ENCODE measurements around the gene GAS1. TPM values are rescaled to one million over a fixed set of nuclear protein-coding genes. Genes with fewer than 3 reads are reported as not detected.

GAS1 gene
- total RNA-seq, 2 experiments from 2014 or later, result 0.26 to 0.31 TPM

- intact Hi-C loops (cut with micrococcal nuclease), result loop anchor here (10.0 kb wide), 3 partner anchors 306 to 1034 kb away; partner anchors contain the start of gene CDK20
- Mint-ChIP-seq H3K36me3 (no peaks in the 10 kb centered on the region), H3K27me3 (peaks cover 45% of the 10 kb centered on the region), H3K4me3 (no peak overlapping the region), H3K4me1 (ENCODE audit: low read depth) (peaks cover 5% of the 10 kb centered on the region), H3K9me3 (no peaks in the 10 kb centered on the region), H3K27ac (no peak overlapping the region)
- ChIA-PET CTCF (no interaction called here), POLR2A (no interaction called here)
- DNase-seq, result no peak
Observed at GRCh38 chr9:86940774-86941173, 6.5 kb downstream of the GAS1 start.

DNA sequence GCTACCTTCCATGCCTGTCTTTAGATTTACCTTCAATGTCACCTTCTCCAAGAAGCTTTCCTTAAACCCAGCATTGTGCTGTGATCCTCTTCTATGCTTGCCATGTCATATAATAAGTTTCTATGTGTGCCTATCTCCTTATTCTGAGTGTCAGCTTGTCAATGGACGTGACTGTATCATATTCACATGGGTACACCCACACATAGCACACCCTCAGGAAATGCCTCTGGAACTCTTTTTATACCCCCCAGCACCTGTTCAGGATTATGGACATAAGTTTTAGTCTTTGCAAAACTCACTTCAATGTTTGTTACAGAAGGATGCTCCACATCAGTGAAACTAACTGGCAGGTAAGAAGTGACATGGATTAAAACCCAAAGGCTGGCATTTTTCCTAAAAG, 7.4 kb downstream of the GAS1 start:
- DNase-seq, result no peak
- CTCF ChIA-PET, result no interaction called here
- Mint-ChIP-seq H3K4me1 (ENCODE audit: low read depth) (peaks cover under 1% of the 10 kb centered on the region), H3K27me3 (peaks cover 42% of the 10 kb centered on the region), H3K36me3 (no peaks in the 10 kb centered on the region), H3K27ac (no peak overlapping the region), H3K9me3 (no peaks in the 10 kb centered on the region), H3K4me3 (no peak overlapping the region)
- intact Hi-C loops (cut with micrococcal nuclease), result loop anchor here (10.0 kb wide), 3 partner anchors 305 to 1035 kb away; partner anchors contain the start of gene CDK20
- POLR2A ChIA-PET, result no interaction called here

DNA sequence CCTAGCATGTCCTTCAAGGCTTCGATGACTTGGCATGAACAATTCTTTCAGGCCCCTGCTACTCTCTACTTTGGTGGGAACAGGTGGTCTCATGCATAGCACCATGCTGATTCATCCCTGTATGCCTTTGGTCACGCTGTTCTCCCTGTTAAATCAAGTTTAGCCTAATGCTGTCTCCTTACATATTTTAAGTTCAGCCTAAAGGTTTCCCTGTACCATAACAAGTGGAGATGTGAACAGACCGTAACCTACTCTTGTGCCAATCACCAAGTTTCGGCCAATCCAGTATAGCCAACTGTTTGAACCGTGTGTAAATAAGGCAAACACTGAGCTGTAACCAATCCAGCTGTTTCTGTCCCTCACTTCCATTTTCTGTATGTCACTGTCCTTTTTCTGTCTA, 8.0 kb downstream of the GAS1 start:
- CTCF ChIA-PET, result no interaction called here

DNA sequence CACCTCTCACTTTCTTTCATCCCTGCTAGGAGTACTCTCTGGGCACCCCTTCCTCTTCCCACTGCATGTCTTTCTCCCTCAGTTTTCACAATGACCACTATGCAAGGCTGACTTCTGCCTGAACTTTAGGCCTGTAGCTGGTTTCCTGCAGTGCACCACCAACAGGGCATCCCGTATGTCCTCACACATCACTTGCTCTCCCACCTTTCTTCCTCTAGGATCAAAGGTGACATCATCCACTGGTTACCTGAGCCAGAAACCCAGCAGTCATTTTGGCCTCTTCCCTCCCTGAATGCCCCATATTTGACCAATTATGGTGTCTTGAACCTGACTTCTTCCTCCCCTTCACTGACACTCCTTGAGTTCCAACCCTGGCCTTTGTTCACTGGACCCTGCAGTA, 8.5 kb downstream of the GAS1 start:
- no peaks in the 10 kb centered on the region for H3K36me3 Mint-ChIP-seq
- no peak for DNase-seq
- ChIA-PET POLR2A (no interaction called here), CTCF (no interaction called here)
- intact Hi-C loops (cut with micrococcal nuclease), result no loop called here
- H3K4me1 Mint-ChIP-seq (ENCODE audit: low read depth), result no peaks in the 10 kb centered on the region
- H3K4me3 Mint-ChIP-seq, result no peak overlapping the region
- peaks cover 38% of the 10 kb centered on the region for H3K27me3 Mint-ChIP-seq
- peaks cover 3% of the 10 kb centered on the region for H3K9me3 Mint-ChIP-seq
- H3K27ac Mint-ChIP-seq, result no peak overlapping the region

More for the DNA sequence above, 8.0 kb downstream of the GAS1 start:
- H3K36me3 Mint-ChIP-seq, result no peaks in the 10 kb centered on the region
- no peak overlapping the region for H3K4me3 Mint-ChIP-seq
- intact Hi-C loops (cut with micrococcal nuclease), result no loop called here
- H3K9me3 Mint-ChIP-seq, result no peaks in the 10 kb centered on the region
- peaks cover 41% of the 10 kb centered on the region for H3K27me3 Mint-ChIP-seq
- POLR2A ChIA-PET, result no interaction called here
- H3K4me1 Mint-ChIP-seq (ENCODE audit: low read depth), result no peaks in the 10 kb centered on the region
- no peak overlapping the region for H3K27ac Mint-ChIP-seq
- DNase-seq, result no peak

GRCh38 chr9:86926145-86926544, 21.2 kb downstream of the GAS1 start:
- no peak for DNase-seq
- ChIA-PET POLR2A (no interaction called here), CTCF (no interaction called here)
- no peak overlapping the region for H3K27ac Mint-ChIP-seq
- no peak overlapping the region for H3K4me3 Mint-ChIP-seq
- peaks cover 2% of the 10 kb centered on the region for H3K9me3 Mint-ChIP-seq
- H3K36me3 Mint-ChIP-seq, result no peaks in the 10 kb centered on the region
- intact Hi-C loops (cut with micrococcal nuclease), result no loop called here
- no peaks in the 10 kb centered on the region for H3K4me1 Mint-ChIP-seq (ENCODE audit: low read depth)
- H3K27me3 Mint-ChIP-seq, result peaks cover 31% of the 10 kb centered on the region

- Mint-ChIP-seq H3K27me3 (peaks cover 28% of the 10 kb centered on the region), H3K4me1 (ENCODE audit: low read depth) (no peaks in the 10 kb centered on the region), H3K4me3 (no peak overlapping the region), H3K9me3 (peaks cover 2% of the 10 kb centered on the region), H3K27ac (no peak overlapping the region), H3K36me3 (no peaks in the 10 kb centered on the region)
- DNase-seq, result no peak
- ChIA-PET CTCF (interaction anchor here (1.1 kb wide), 1 partner anchor 23 kb away, joined by 3 read pairs; no protein-coding TSS in a partner anchor), POLR2A (no interaction called here)
- intact Hi-C loops (cut with micrococcal nuclease), result no loop called here
Observed at GRCh38 chr9:86925686-86926085, 21.6 kb downstream of the GAS1 start.

DNA sequence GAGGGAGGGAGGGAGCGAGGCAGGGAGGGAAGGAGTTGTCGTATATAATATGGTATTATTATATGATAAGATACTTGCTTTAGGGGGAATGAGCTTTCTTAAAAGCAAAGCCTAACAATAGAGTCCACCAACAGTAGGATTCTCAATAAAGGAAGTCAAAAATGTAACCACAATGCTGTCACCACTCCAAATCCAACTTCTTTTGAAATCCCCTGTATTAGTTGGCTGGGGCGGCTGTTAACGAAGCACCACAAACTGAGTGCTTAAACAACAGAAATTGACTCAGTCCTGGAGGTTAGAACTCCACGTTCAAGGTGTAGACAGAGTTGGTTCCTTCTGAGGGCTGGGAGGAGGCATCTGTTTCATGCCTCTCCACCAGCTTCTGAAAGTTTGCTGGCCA, 23.1 kb downstream of the GAS1 start:
- ChIA-PET CTCF (no interaction called here), POLR2A (no interaction called here)
- H3K27ac Mint-ChIP-seq, result no peak overlapping the region
- H3K36me3 Mint-ChIP-seq, result no peaks in the 10 kb centered on the region
- no peak overlapping the region for H3K4me3 Mint-ChIP-seq
- peaks cover 26% of the 10 kb centered on the region for H3K27me3 Mint-ChIP-seq
- no peak for DNase-seq
- no peaks in the 10 kb centered on the region for H3K4me1 Mint-ChIP-seq (ENCODE audit: low read depth)
- intact Hi-C loops (cut with micrococcal nuclease), result no loop called here
- no peaks in the 10 kb centered on the region for H3K9me3 Mint-ChIP-seq

DNA sequence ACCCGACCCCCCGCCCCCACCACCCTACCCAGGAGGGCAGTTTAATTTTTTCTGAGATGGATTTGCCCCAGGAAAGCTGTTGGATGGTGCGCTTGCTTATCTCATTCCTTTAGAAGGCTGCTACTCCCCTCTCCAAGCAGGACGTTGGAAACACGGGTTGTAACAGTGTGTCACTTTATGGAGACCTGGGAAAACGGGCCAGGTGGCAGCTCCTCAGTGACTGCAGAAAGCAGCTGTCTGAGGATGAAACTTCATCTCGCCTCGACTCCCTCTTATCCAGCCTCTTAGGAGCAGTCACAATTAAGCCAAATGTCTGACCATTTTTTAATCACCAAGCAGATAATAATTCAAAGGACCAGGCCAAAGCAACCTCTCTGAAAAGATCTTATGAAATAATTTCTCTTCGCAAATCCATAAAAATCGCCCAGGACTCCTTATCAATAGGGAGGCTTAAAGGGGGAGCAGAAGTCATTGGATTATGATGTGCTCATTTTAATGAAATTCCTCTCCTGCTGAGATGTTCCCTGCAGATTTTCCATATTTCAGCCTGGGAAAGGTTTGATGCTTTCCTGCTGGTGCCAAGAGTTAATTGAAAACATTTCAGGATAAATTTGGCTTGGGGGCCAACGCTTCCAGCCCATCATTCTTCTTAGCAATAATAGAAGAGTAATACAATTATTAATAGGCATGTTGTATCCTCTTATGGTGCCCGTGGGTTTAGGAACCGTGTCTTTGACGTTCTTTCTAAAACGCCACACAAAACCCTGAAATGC, 26.0 kb downstream of the GAS1 start:
- Mint-ChIP-seq H3K4me1 (ENCODE audit: low read depth) (no peaks in the 10 kb centered on the region), H3K9me3 (no peaks in the 10 kb centered on the region), H3K27me3 (peaks cover 21% of the 10 kb centered on the region), H3K4me3 (no peak overlapping the region), H3K36me3 (no peaks in the 10 kb centered on the region), H3K27ac (no peak overlapping the region)
- intact Hi-C loops (cut with micrococcal nuclease), result no loop called here
- no peak for DNase-seq
- ChIA-PET CTCF (no interaction called here), POLR2A (no interaction called here)

GRCh38 chr9:86918556-86918955, 28.8 kb downstream of the GAS1 start:
- intact Hi-C loops (cut with micrococcal nuclease), result no loop called here
- Mint-ChIP-seq H3K27me3 (peaks cover 12% of the 10 kb centered on the region), H3K27ac (no peak overlapping the region), H3K36me3 (no peaks in the 10 kb centered on the region), H3K4me1 (ENCODE audit: low read depth) (no peaks in the 10 kb centered on the region), H3K4me3 (no peak overlapping the region), H3K9me3 (no peaks in the 10 kb centered on the region)
- ChIA-PET POLR2A (no interaction called here), CTCF (no interaction called here)
- no peak for DNase-seq

DNA sequence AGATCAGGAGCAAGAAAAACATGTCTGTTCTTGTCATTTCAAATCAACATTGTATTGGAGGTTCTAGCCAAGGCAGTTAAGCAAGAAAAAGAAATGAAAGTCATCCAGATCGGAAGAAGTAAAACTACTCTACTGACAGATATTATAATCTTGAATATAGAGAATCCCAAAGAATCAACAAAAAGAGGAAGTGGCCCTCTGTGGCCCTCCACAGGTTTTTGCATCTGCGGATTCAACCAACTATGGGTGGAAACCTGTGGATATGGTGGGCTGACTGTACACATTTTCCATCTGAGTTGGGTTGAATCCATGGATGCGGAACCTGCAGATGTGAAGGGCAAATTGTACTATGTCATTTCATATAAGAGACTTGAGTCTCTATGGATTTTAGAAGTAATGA, 35.1 kb downstream of the GAS1 start:
- Mint-ChIP-seq H3K27me3 (peaks cover 19% of the 10 kb centered on the region), H3K9me3 (no peaks in the 10 kb centered on the region), H3K36me3 (no peaks in the 10 kb centered on the region), H3K4me3 (no peak overlapping the region), H3K4me1 (ENCODE audit: low read depth) (no peaks in the 10 kb centered on the region), H3K27ac (no peak overlapping the region)
- intact Hi-C loops (cut with micrococcal nuclease), result no loop called here
- ChIA-PET CTCF (interaction anchor here (0.7 kb wide), 1 partner anchor 693 kb away, joined by 3 read pairs; no protein-coding TSS in a partner anchor), POLR2A (no interaction called here)
- no peak for DNase-seq

- ChIA-PET CTCF (no interaction called here), POLR2A (no interaction called here)
- H3K9me3 Mint-ChIP-seq, result no peaks in the 10 kb centered on the region
- no peaks in the 10 kb centered on the region for H3K36me3 Mint-ChIP-seq
- no peak overlapping the region for H3K27ac Mint-ChIP-seq
- no peak for DNase-seq
- H3K27me3 Mint-ChIP-seq, result peaks cover 28% of the 10 kb centered on the region
- no peak overlapping the region for H3K4me3 Mint-ChIP-seq
- no peaks in the 10 kb centered on the region for H3K4me1 Mint-ChIP-seq (ENCODE audit: low read depth)
- intact Hi-C loops (cut with micrococcal nuclease), result no loop called here
Observed at GRCh38 chr9:86909388-86909787, 37.9 kb downstream of the GAS1 start.

DNA sequence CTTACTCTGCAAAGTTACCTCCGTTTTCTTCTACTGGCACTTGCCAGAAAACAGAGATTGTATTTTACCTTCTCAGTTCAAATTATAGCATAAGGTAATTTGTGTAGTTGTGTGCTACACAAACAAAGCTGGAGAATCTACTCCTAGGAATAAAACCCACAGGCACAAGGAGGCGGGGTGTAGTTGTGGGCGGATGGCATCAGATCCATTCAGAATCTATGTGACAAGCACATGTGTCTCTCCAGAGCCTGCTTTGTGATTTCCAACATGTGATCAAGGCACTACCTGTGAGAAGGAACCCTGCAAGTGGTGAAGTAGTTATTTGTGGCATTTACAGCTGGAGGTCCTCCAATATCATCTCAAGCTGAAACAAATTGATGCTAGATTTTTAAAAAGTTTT, 39.0 kb downstream of the GAS1 start:
- H3K27me3 Mint-ChIP-seq, result peaks cover 35% of the 10 kb centered on the region

GRCh38 chr9:86907346-86907745, 40.0 kb downstream of the GAS1 start:
- Mint-ChIP-seq H3K9me3 (no peaks in the 10 kb centered on the region), H3K27ac (no peak overlapping the region), H3K4me1 (ENCODE audit: low read depth) (peaks cover 7% of the 10 kb centered on the region), H3K4me3 (no peak overlapping the region), H3K36me3 (no peaks in the 10 kb centered on the region), H3K27me3 (peaks cover 42% of the 10 kb centered on the region)
- ChIA-PET CTCF (no interaction called here), POLR2A (no interaction called here)
- no peak for DNase-seq
- intact Hi-C loops (cut with micrococcal nuclease), result no loop called here

More for the DNA sequence above, 39.0 kb downstream of the GAS1 start:
- H3K4me3 Mint-ChIP-seq, result no peak overlapping the region
- POLR2A ChIA-PET, result no interaction called here
- intact Hi-C loops (cut with micrococcal nuclease), result no loop called here
- DNase-seq, result no peak
- H3K4me1 Mint-ChIP-seq (ENCODE audit: low read depth), result peaks cover 3% of the 10 kb centered on the region
- H3K27ac Mint-ChIP-seq, result no peak overlapping the region
- no peaks in the 10 kb centered on the region for H3K36me3 Mint-ChIP-seq
- CTCF ChIA-PET, result no interaction called here
- H3K9me3 Mint-ChIP-seq, result no peaks in the 10 kb centered on the region
